GM12892 (cell line): ENCODE measurements around the gene RNU4-1.

Source experiments
- POLR2AphosphoS5 ChIP-seq: IDR thresholded peaks from 2 replicates; pipeline ENCODE4 v1.6.1; 2011; ENCODE audit warnings: low read depth, low read length, control low read depth
- TAF1 ChIP-seq: IDR thresholded peaks from 2 replicates; pipeline ENCODE4 v1.6.1; 2011; ENCODE audit warnings: low read depth, mild to moderate bottlenecking, control low read depth, low read length, borderline replicate concordance

- TF ChIP-seq POLR2AphosphoS5 (no peak), TAF1 (no peak)
Observed at GRCh38 chr12:120284381-120284780, 8.7 kb downstream of the RNU4-1 start.
